MM.1S (cell line): ENCODE results near the gene MYO1C.

Experiments used
- DNase-seq: peaks from one replicate; pipeline ENCODE4 v3.0.0-alpha.2; 2015
- H2AFZ ChIP-seq: fragments of 300-600 bp; sonication (generic); 2 replicates; pipeline ENCODE4 v1.6.0; 2016; ENCODE audit warnings: antibody characterized with exemption, low read length
- H3F3A ChIP-seq: fragments of 300-600 bp; sonication (generic); 2 replicates; pipeline ENCODE4 v1.6.1; 2016; ENCODE audit warnings: mild to moderate bottlenecking, antibody characterized with exemption, low read length, moderate library complexity, mixed read lengths; ENCODE audit not compliant: insufficient read depth
- H3K27ac ChIP-seq: fragments of 300-600 bp; sonication (generic); 2 replicates; pipeline ENCODE4 v1.5.1; 2016; ENCODE audit warnings: mild to moderate bottlenecking, low read length
- H3K27me3 ChIP-seq: fragments of 300-600 bp; sonication (generic); replicated peaks from 2 replicates; pipeline ENCODE4 v1.6.0; 2016; ENCODE audit warnings: low read length; ENCODE audit not compliant: insufficient read depth
- H3K36me3 ChIP-seq: fragments of 300-600 bp; sonication (generic); replicated peaks from 2 replicates; pipeline ENCODE4 v1.6.1; 2016; ENCODE audit warnings: mild to moderate bottlenecking, low read length, mixed read lengths; ENCODE audit not compliant: insufficient read depth
- H3K4me1 ChIP-seq: fragments of 300-600 bp; sonication (generic); 2 replicates; pipeline ENCODE4 v1.6.1; 2016; ENCODE audit warnings: low read length, mixed read lengths
- H3K4me2 ChIP-seq: fragments of 300-600 bp; sonication (generic); 2 replicates; pipeline ENCODE4 v1.6.0; 2016; ENCODE audit warnings: low read depth, low read length
- H3K4me3 ChIP-seq: fragments of 300-600 bp; sonication (generic); 2 replicates; pipeline ENCODE4 v1.5.1; 2016; ENCODE audit warnings: low read length, mixed read lengths
- H3K79me2 ChIP-seq: fragments of 300-600 bp; sonication (generic); 2 replicates; pipeline ENCODE4 v1.6.1; 2016; ENCODE audit warnings: mixed run types, low read length, mixed read lengths
- H3K9ac ChIP-seq: fragments of 300-600 bp; sonication (generic); 2 replicates; pipeline ENCODE4 v1.6.1; 2016; ENCODE audit warnings: low read length, mixed read lengths
- H3K9me2 ChIP-seq: fragments of 300-600 bp; sonication (generic); replicated peaks from 2 replicates; pipeline ENCODE4 v1.6.1; 2016; ENCODE audit warnings: mild to moderate bottlenecking, low read length, mixed read lengths; ENCODE audit not compliant: insufficient read depth
- H3K9me3 ChIP-seq: fragments of 300-600 bp; sonication (generic); replicated peaks from 2 replicates; pipeline ENCODE4 v1.6.1; 2016; ENCODE audit warnings: mild to moderate bottlenecking, low read length, mixed read lengths; ENCODE audit not compliant: insufficient read depth
- H4K20me1 ChIP-seq: fragments of 300-600 bp; sonication (generic); 2 replicates; pipeline ENCODE4 v1.6.1; 2016; ENCODE audit warnings: mild to moderate bottlenecking, low read length, moderate library complexity, mixed read lengths; ENCODE audit not compliant: insufficient read depth
- CTCF ChIP-seq: fragments of 300-600 bp; sonication (generic); IDR thresholded peaks from 2 replicates; pipeline ENCODE4 v1.5.1; 2016; ENCODE audit warnings: antibody characterized with exemption, low read length, mixed read lengths
- EZH2 ChIP-seq: fragments of 300-600 bp; sonication (generic); optimal IDR thresholded peaks from 2 replicates; pipeline ENCODE3; 2017; ENCODE audit warnings: low read depth, mild to moderate bottlenecking, antibody characterized with exemption, low read length, mixed read lengths
- EZH2phosphoT487 ChIP-seq: fragments of 300-600 bp; sonication (generic); IDR thresholded peaks from 2 replicates; pipeline ENCODE4 v1.6.1; 2018; ENCODE audit warnings: antibody characterized with exemption, low read length

The MYO1C gene

DNA sequence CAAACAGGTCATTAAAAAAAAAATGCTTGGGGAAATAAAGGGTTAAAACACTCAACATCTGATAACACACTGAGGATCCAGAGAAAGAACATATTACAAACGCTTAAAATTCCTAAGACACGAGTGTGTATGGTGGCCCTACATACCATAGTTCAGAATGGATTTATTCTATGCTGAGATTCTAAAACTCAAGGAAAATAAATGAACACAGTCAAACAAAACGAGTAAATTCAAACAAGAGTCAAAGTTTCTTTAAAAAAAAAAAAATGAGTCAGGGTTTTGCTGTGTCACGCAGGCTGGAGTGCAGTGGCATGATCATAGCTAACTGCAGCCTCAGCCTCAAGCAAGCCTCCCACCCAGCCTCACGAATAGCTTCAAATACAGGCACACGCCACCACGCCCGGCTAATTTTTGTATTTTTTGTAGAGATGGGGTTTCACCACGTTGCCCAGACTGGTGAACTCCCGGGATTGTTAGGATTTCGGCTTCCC lies 53.8 kb downstream of the MYO1C start:
- TF ChIP-seq EZH2phosphoT487 (no peak), CTCF (no peak), EZH2 (no peak)
- H3F3A ChIP-seq = peaks cover 14% of the 10 kb centered on the region; the same call in 1 of the 2 replicates

DNA sequence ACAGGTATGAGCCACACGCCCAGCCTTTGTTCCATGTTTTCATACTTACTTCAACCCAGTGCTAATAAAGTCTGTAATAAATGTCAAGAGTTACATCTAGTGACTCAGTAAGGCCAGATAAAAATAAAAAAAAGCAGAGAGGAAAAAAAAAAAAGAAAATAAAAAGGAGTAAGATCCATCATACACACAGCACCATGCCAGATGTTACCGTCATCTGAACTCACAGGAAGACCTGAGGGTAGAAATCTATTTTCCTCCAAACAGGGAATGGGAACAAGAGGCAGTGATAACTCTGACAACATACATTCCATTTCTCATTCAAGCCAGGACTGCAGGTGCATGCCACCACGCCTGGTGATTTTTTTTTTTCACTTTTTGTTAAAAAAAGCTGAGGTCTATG lies 57.2 kb downstream of the MYO1C start:
- Histone ChIP-seq H3F3A (peaks cover 14% of the 10 kb centered on the region; the same call in 1 of the 2 replicates), H3K27me3 (no peaks in the 10 kb centered on the region), H3K9me2 (no peaks in the 10 kb centered on the region), H3K79me2 (peaks cover 82% of the 10 kb centered on the region), H3K36me3 (no peaks in the 10 kb centered on the region), H2AFZ (no peak overlapping the region), H3K4me2 (no peak overlapping the region), H3K27ac (peak overlapping the region; percentile 76; the same call in 1 of the 2 replicates), H3K4me3 (no peak overlapping the region), H3K9me3 (no peaks in the 10 kb centered on the region), H4K20me1 (no peaks in the 10 kb centered on the region), H3K4me1 (peaks cover 19% of the 10 kb centered on the region), H3K9ac (no peak overlapping the region)
- TF ChIP-seq CTCF (no peak), EZH2phosphoT487 (no peak), EZH2 (no peak)
- peak; percentile 19 for DNase-seq

More for the DNA sequence above, 53.8 kb downstream of the MYO1C start:
- Histone ChIP-seq H3K9me3 (no peaks in the 10 kb centered on the region), H3K36me3 (no peaks in the 10 kb centered on the region), H3K4me3 (no peak overlapping the region), H3K27ac (no peak overlapping the region), H3K4me1 (peaks cover 19% of the 10 kb centered on the region), H3K9me2 (no peaks in the 10 kb centered on the region), H4K20me1 (no peaks in the 10 kb centered on the region), H3K4me2 (no peak overlapping the region), H3K9ac (no peak overlapping the region), H2AFZ (no peak overlapping the region), H3K27me3 (no peaks in the 10 kb centered on the region), H3K79me2 (peaks cover 83% of the 10 kb centered on the region)
- no peak for DNase-seq

DNA sequence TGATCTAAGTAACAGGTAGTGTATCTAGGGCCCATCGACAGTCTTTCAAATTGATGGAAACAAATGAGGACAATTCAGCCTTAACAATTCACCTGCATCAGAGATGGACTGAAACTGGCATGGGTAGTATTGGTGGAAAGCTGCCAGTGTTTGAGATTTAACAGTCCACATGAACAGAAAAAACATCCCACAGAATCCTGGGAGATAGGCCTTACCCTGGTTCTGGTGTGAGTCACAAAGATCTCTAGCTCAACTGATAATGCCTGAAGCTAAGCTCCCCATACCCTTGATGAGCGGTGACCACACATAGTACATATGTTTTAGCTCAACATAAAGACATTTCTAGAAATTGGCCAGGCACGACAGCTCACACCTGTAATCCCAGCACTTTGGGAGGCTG lies 58.3 kb downstream of the MYO1C start:
- Histone ChIP-seq H3K4me3 (no peak overlapping the region), H3K4me1 (peaks cover 19% of the 10 kb centered on the region), H3F3A (peaks cover 14% of the 10 kb centered on the region; the same call in 1 of the 2 replicates), H3K9ac (no peak overlapping the region), H4K20me1 (no peaks in the 10 kb centered on the region), H2AFZ (no peak overlapping the region), H3K36me3 (no peaks in the 10 kb centered on the region), H3K27ac (peak overlapping the region; percentile 76), H3K79me2 (peaks cover 83% of the 10 kb centered on the region), H3K27me3 (no peaks in the 10 kb centered on the region), H3K9me3 (no peaks in the 10 kb centered on the region), H3K9me2 (no peaks in the 10 kb centered on the region), H3K4me2 (no peak overlapping the region)
- no peak for DNase-seq
- TF ChIP-seq CTCF (no peak), EZH2phosphoT487 (no peak), EZH2 (no peak)
